H9 (cell line): ENCODE measurements around the gene MCM7. TPM values are rescaled to one million over a fixed set of nuclear protein-coding genes. Genes with fewer than 3 reads are reported as not detected.
A peak's percentile ranks its signal among the peaks of the same experiment; 100 is the strongest.

Experiments used
- DNase-seq: peaks from one replicate; pipeline ENCODE4 v3.0.0-alpha.2; 2017
- H2AFZ ChIP-seq: one replicate; pipeline ENCODE4 v1.6.1; 2013; ENCODE audit warnings: mild to moderate bottlenecking, low read length, control low read depth, moderate library complexity
- H2AK5ac ChIP-seq: 2 replicates; pipeline ENCODE4 v1.6.1; 2013; ENCODE audit warnings: low read length, control low read depth, mixed read lengths; ENCODE audit not compliant: insufficient read length
- H2BK120ac ChIP-seq: one replicate; pipeline ENCODE4 v1.6.1; 2013; ENCODE audit warnings: low read depth, mild to moderate bottlenecking, low read length, control low read depth, inconsistent platforms; ENCODE audit not compliant: poor library complexity, severe bottlenecking
- H2BK12ac ChIP-seq: 2 replicates; pipeline ENCODE4 v1.6.1; 2013; ENCODE audit warnings: low read length, control low read depth, mixed read lengths, low read depth; ENCODE audit not compliant: insufficient read length
- H2BK15ac ChIP-seq: 2 replicates; pipeline ENCODE4 v1.6.1; 2013; ENCODE audit warnings: low read depth, low read length, control low read depth
- H2BK20ac ChIP-seq: one replicate; pipeline ENCODE4 v1.6.1; 2013; ENCODE audit warnings: low read depth, mild to moderate bottlenecking, low read length, control low read depth, inconsistent platforms; ENCODE audit not compliant: poor library complexity, severe bottlenecking
- H2BK5ac ChIP-seq: 2 replicates; pipeline ENCODE4 v1.6.1; 2013; ENCODE audit warnings: low read length, control low read depth, mixed read lengths; ENCODE audit not compliant: insufficient read length
- H3K14ac ChIP-seq: 2 replicates; pipeline ENCODE4 v1.6.1; 2013; ENCODE audit warnings: low read length, control low read depth; ENCODE audit not compliant: insufficient read depth
- H3K18ac ChIP-seq: 2 replicates; pipeline ENCODE4 v1.6.1; 2013; ENCODE audit warnings: low read depth, mild to moderate bottlenecking, mixed read lengths, low read length, control low read depth; ENCODE audit not compliant: insufficient read length
- H3K23ac ChIP-seq: 2 replicates; pipeline ENCODE4 v1.6.1; 2013; ENCODE audit warnings: low read length, control low read depth, mixed read lengths, low read depth; ENCODE audit not compliant: insufficient read length
- H3K23me2 ChIP-seq: 2 replicates; pipeline ENCODE4 v1.6.1; 2013; ENCODE audit warnings: low read depth, mild to moderate bottlenecking, mixed read lengths, low read length, control low read depth; ENCODE audit not compliant: insufficient read length, poor library complexity, severe bottlenecking
- H3K27ac ChIP-seq: 2 replicates; pipeline ENCODE4 v1.5.1; 2013; ENCODE audit warnings: low read length, control low read depth, mixed read lengths, low read depth; ENCODE audit not compliant: insufficient read length
- H3K27me3 ChIP-seq: 2 replicates; pipeline ENCODE4 v1.6.1; 2013; ENCODE audit warnings: low read length, control low read depth, inconsistent platforms; ENCODE audit not compliant: insufficient read depth
- H3K4ac ChIP-seq: 2 replicates; pipeline ENCODE4 v1.6.1; 2013; ENCODE audit warnings: low read depth, mild to moderate bottlenecking, control low read depth, inconsistent platforms, low read length, moderate library complexity
- H3K4me1 ChIP-seq: 2 replicates; pipeline ENCODE4 v1.6.1; 2013; ENCODE audit warnings: low read length, control low read depth, inconsistent platforms; ENCODE audit not compliant: insufficient read depth
- H3K4me2 ChIP-seq: 2 replicates; pipeline ENCODE4 v1.6.1; 2013; ENCODE audit warnings: low read length, control low read depth, mixed read lengths; ENCODE audit not compliant: insufficient read length, insufficient read depth
- H3K56ac ChIP-seq: 2 replicates; pipeline ENCODE4 v1.6.1; 2013; ENCODE audit warnings: low read depth, mild to moderate bottlenecking, mixed read lengths, low read length, control low read depth; ENCODE audit not compliant: insufficient read length
- H3K79me1 ChIP-seq: 2 replicates; pipeline ENCODE4 v1.6.1; 2013; ENCODE audit warnings: low read depth, mild to moderate bottlenecking, moderate library complexity, low read length, control low read depth, inconsistent platforms; ENCODE audit not compliant: insufficient read depth, poor library complexity, severe bottlenecking
- H3K79me2 ChIP-seq: 2 replicates; pipeline ENCODE4 v1.6.1; 2013; ENCODE audit warnings: low read length, control low read depth, inconsistent platforms; ENCODE audit not compliant: insufficient read depth
- H3K9ac ChIP-seq: 2 replicates; pipeline ENCODE4 v1.6.1; 2013; ENCODE audit warnings: low read length, control low read depth, mixed read lengths; ENCODE audit not compliant: insufficient read length; ENCODE audit errors: extremely low read depth
- H3K9me3 ChIP-seq: one replicate; pipeline ENCODE4 v1.6.1; 2013; ENCODE audit warnings: low read depth, low read length, inconsistent platforms; ENCODE audit not compliant: control insufficient read depth
- H3T11ph ChIP-seq: one replicate; pipeline ENCODE4 v1.6.1; 2013; ENCODE audit warnings: mild to moderate bottlenecking, low read length, control low read depth, inconsistent platforms
- H4K20me1 ChIP-seq: one replicate; pipeline ENCODE4 v1.6.1; 2013; ENCODE audit not compliant: control insufficient read depth, insufficient read length, insufficient read depth
- H4K5ac ChIP-seq: 2 replicates; pipeline ENCODE4 v1.6.1; 2013; ENCODE audit warnings: low read depth, mild to moderate bottlenecking, mixed read lengths, low read length, control low read depth; ENCODE audit not compliant: insufficient read length
- H4K8ac ChIP-seq: replicated peaks from 2 replicates; pipeline ENCODE4 v1.6.1; 2013; ENCODE audit warnings: low read length, control low read depth, mixed read lengths, low read depth; ENCODE audit not compliant: insufficient read length
- H4K91ac ChIP-seq: 2 replicates; pipeline ENCODE4 v1.6.1; 2013; ENCODE audit warnings: low read depth, mild to moderate bottlenecking, moderate library complexity, mixed read lengths, low read length, control low read depth; ENCODE audit not compliant: insufficient read length
- H3K27ac Mint-ChIP-seq, 3 experiments: 2 replicates in 2 of 3; 3 replicates in 1 of 3; pipeline ENCODE4 v1.8.0; 2020 to 2021; ENCODE audit warnings: mixed read lengths in 3 of 3, mild to moderate bottlenecking in 1 of 3, moderate library complexity in 1 of 3
- H3K27me3 Mint-ChIP-seq: 2 replicates; pipeline ENCODE4 v1.8.0; 2021; ENCODE audit warnings: low read depth, mild to moderate bottlenecking, moderate library complexity, mixed read lengths
- H3K36me3 Mint-ChIP-seq, 3 experiments: 2 replicates in 2 of 3; 3 replicates in 1 of 3; pipeline ENCODE4 v1.8.0; 2020 to 2021; ENCODE audit warnings: low read depth in 3 of 3, mixed read lengths in 3 of 3; ENCODE audit not compliant: insufficient read depth in 1 of 3
- H3K4me1 Mint-ChIP-seq, 2 experiments: 2 replicates each; pipeline ENCODE4 v1.8.0; 2020; ENCODE audit warnings: mixed read lengths in 2 of 2
- H3K4me3 Mint-ChIP-seq, 2 experiments: 2 replicates in 1 of 2; 3 replicates in 1 of 2; pipeline ENCODE4 v1.8.0; 2020 to 2021; ENCODE audit warnings: mild to moderate bottlenecking in 2 of 2, mixed read lengths in 2 of 2, moderate library complexity in 1 of 2
- H3K9me3 Mint-ChIP-seq, 2 experiments: 2 replicates in 1 of 2; 3 replicates in 1 of 2; pipeline ENCODE4 v1.8.0; 2020; ENCODE audit warnings: mild to moderate bottlenecking in 2 of 2, mixed read lengths in 2 of 2, moderate library complexity in 1 of 2
- WGBS: extraction: QIAGEN DNeasy Blood & Tissue Kit; methylation state at CpG from one replicate; pipeline ENCODE4 v1.1.7; 2013; ENCODE audit warnings: missing lambda C conversion rate, low lambda C conversion rate, mixed read lengths; ENCODE audit not compliant: insufficient read length; ENCODE audit errors: extremely low coverage; 5-methylcytosine and 5-hydroxymethylcytosine counted together
- total RNA-seq: library from RNA; stranded (reverse); gene quantifications from 2 replicates; pipeline ENCODE4 v1.2.1, GENCODE V29; 2021
- TF ChIP-seq, protein P1 (sequence below): fragments of 200-600 bp; sonication (generic); conservative IDR thresholded peaks from 3 replicates; pipeline ENCODE4 v1.8.0; 2021; ENCODE audit warnings: antibody characterized with exemption, mild to moderate bottlenecking

MCM7 gene
- total RNA-seq, 1 experiment from 2014 or later, result 390 TPM

DNA sequence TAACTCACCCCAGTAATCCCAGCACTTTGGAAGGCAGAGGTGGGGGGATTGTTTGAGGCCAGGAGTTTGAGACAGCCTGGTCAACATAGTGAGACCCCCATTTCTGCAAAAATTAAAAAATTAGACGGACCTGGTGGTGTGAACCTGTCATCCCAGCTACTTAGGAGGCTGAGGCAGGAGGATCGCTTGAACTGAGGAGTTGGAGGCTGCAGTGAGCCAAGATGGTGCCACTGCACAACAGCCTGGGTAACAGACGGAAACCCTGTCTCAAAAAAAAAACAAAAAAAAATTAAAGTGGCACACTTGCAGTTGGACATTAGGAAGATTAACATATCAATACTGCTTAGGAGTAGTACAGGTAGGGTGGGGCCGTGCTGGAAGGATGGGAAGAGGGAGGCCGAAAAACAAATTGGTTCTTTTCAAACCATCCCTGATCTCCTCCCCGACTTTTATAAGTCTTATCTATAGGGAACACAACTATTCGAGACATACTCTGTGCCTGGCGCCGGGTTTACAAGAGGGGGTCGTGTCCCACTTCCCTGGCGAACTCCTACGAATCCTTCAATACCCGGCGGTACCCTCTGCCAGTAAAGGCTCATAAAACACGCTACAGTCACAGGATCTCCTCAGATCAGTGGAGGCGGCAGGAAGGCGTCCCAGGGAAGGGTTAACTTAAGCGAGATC, 17.3 kb upstream of the MCM7 start:
- Histone ChIP-seq H4K91ac (no peak overlapping the region), H2AFZ (no peak overlapping the region), H3K4me2 (peak overlapping the region; percentile 97), H3K4ac (no peak overlapping the region), H3K56ac (no peak overlapping the region), H3K9ac (peak overlapping the region; percentile 94), H2BK5ac (no peak overlapping the region), H3K79me2 (no peaks in the 10 kb centered on the region), H4K5ac (peak overlapping the region; percentile 8), H3K18ac (no peak overlapping the region), H2BK20ac (no peak overlapping the region), H4K20me1 (no peaks in the 10 kb centered on the region), H3K27ac (no peak overlapping the region), H2BK15ac (no peak overlapping the region), H4K8ac (no peak overlapping the region), H2BK120ac (no peak overlapping the region), H2BK12ac (no peak overlapping the region), H3T11ph (no peak overlapping the region), H3K9me3 (no peaks in the 10 kb centered on the region), H3K23ac (no peak overlapping the region), H3K4me1 (no peaks in the 10 kb centered on the region), H3K23me2 (peaks cover 5% of the 10 kb centered on the region), H3K14ac (peak overlapping the region; percentile 88), H3K79me1 (no peaks in the 10 kb centered on the region), H3K27me3 (no peaks in the 10 kb centered on the region), H2AK5ac (no peak overlapping the region)
- H3K4me3 Mint-ChIP-seq, result peak overlapping the region; percentile 96 to 98
- no peaks in the 10 kb centered on the region for H3K9me3 Mint-ChIP-seq
- peak overlapping the region; percentile 99 for H3K27ac Mint-ChIP-seq
- peaks cover 7 to 24% (median 17%) of the 10 kb centered on the region in 3 experiments; a peak in 5 of 7 replicates for H3K36me3 Mint-ChIP-seq
- no CpG with 5 or more reads among the region's 18 CpGs for WGBS
- H3K4me1 Mint-ChIP-seq, result peaks cover 12 to 14% of the 10 kb centered on the region in 2 experiments
- no peaks in the 10 kb centered on the region for H3K27me3 Mint-ChIP-seq
- TF ChIP-seq, protein P1, sequence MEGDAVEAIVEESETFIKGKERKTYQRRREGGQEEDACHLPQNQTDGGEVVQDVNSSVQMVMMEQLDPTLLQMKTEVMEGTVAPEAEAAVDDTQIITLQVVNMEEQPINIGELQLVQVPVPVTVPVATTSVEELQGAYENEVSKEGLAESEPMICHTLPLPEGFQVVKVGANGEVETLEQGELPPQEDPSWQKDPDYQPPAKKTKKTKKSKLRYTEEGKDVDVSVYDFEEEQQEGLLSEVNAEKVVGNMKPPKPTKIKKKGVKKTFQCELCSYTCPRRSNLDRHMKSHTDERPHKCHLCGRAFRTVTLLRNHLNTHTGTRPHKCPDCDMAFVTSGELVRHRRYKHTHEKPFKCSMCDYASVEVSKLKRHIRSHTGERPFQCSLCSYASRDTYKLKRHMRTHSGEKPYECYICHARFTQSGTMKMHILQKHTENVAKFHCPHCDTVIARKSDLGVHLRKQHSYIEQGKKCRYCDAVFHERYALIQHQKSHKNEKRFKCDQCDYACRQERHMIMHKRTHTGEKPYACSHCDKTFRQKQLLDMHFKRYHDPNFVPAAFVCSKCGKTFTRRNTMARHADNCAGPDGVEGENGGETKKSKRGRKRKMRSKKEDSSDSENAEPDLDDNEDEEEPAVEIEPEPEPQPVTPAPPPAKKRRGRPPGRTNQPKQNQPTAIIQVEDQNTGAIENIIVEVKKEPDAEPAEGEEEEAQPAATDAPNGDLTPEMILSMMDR, result no peak
- DNase-seq, result no peak
